Adipocyte (in vitro differentiated cells): ENCODE data around the gene NTNG2.

Source experiments
- DNase-seq: peaks from one replicate; pipeline ENCODE4 v3.0.0-alpha.2; 2015; ENCODE audit warnings: low read depth
- H3K27me3 ChIP-seq: replicated peaks from 2 replicates; pipeline ENCODE4 v1.7.0; 2013; ENCODE audit warnings: mild to moderate bottlenecking, low read length, moderate library complexity; ENCODE audit not compliant: control insufficient read depth, insufficient read depth
- H3K36me3 ChIP-seq: 2 replicates; pipeline ENCODE4 v1.7.0; 2013; ENCODE audit warnings: low read length, mild to moderate bottlenecking, moderate library complexity; ENCODE audit not compliant: control insufficient read depth, insufficient read depth, severe bottlenecking
- H3K4me1 ChIP-seq: 2 replicates; pipeline ENCODE4 v1.7.0; 2013; ENCODE audit warnings: mild to moderate bottlenecking, low read length, moderate library complexity; ENCODE audit not compliant: control insufficient read depth, insufficient read depth
- H3K4me3 ChIP-seq: 2 replicates; pipeline ENCODE4 v1.7.0; 2013; ENCODE audit warnings: mild to moderate bottlenecking, low read length, moderate library complexity
- H3K9ac ChIP-seq: 2 replicates; pipeline ENCODE4 v1.7.0; 2013; ENCODE audit warnings: mild to moderate bottlenecking, low read length, moderate library complexity
- H3K9me3 ChIP-seq: 2 replicates; pipeline ENCODE4 v1.7.0; 2013; ENCODE audit warnings: mild to moderate bottlenecking, low read length, moderate library complexity; ENCODE audit not compliant: control insufficient read depth

The NTNG2 gene

DNA sequence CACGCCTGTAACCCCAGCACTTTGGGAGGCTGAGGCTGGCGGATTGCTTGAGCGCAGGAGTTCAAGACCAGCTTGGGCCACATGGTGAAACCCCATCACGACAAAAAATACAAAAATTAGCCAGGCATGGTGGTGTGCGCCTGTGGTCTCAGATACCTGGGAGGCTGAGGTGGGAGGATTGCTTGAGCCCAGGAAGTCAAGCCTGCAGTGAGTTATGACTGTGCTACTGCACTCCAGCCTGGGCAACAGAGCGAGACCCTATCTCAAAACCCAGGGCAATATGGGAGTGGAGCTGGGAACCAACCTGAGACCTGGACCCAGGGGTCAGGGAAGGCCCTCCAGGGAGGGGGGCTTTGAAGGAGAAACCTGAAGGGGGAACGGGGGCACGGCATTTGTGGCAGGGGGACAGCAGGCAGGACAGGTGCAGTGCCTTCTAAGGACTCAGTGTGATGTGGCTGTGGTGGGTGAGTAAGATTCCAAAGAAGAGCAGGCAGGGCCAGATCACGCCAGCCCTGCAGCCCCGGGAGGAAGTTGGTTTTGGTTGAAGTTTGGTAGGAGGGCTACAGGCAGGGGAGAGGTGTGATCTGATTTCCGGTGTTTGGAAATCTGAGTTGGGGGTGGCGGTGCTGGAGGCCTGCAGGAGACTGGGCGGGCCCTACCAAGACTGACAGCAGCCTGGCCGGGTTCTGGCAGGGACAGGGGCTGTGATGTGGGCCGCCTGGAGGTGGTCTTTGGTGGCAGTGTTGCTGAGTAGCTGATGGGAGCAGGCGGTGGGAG lies 46.2 kb downstream of the NTNG2 start:
- Histone ChIP-seq H3K4me1 (no peaks in the 10 kb centered on the region), H3K4me3 (no peak overlapping the region), H3K36me3 (no peaks in the 10 kb centered on the region), H3K9ac (no peak overlapping the region), H3K27me3 (peaks cover 48% of the 10 kb centered on the region), H3K9me3 (peaks cover 12% of the 10 kb centered on the region)
- DNase-seq = no peak

DNA sequence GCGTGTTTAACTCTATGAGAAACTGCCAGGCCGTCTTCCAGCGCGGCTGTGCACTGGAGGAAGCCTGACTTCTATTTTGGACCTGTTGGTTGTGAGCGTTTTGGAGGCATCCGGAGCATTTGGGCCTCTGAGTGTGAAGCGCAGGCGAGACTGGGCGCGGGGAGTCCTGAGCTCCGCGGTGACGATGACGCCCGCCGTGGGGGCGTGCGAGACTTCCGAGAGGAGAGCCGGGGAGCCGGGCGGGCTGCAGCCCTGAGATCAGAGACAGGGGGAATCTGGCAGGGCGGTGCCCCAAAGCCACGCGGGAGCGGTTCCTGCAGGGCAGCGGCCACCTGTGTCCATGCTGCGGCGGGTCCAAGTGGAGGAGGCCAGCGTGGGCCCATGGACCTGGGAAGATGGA lies 47.4 kb downstream of the NTNG2 start:
- no peak for DNase-seq
- Histone ChIP-seq H3K36me3 (no peaks in the 10 kb centered on the region), H3K4me1 (peaks cover 3% of the 10 kb centered on the region), H3K27me3 (peaks cover 38% of the 10 kb centered on the region), H3K9me3 (peaks cover 12% of the 10 kb centered on the region), H3K4me3 (no peak overlapping the region), H3K9ac (no peak overlapping the region)

DNA sequence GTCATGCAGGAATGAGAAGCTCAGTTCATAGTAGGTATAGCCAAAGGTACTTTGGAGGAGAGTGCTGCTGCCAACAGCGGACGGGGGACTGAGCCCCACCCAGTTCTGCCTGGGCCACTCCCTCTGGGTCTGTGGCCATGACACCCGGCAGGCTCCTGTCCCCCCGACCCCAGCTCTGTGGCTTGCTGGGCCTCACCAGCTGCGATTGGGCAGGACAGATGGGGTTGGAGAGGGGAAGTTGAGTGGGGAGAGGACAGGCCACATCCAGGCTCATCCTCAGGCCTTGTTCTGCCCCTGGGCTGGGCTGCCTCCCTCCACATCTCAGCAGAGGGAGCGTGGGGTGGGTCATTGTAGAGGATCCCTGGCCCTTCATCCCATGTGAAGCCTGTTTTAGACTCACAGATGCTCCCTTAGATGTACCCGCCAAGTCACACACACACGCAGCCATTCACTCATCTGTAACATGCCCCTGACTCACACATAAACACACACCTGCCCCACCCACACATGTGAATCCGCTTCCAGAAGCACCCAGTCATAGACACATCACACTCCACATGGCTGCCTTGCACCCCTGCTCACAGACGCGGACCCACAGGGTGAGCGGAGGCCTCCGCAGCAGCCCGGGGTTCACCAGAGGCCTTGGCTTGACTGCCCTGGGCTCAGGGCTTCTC lies 48.8 kb downstream of the NTNG2 start:
- Histone ChIP-seq H3K9me3 (no peaks in the 10 kb centered on the region), H3K27me3 (peaks cover 27% of the 10 kb centered on the region), H3K36me3 (no peaks in the 10 kb centered on the region), H3K4me3 (no peak overlapping the region), H3K4me1 (peaks cover 6% of the 10 kb centered on the region), H3K9ac (no peak overlapping the region)
- DNase-seq = no peak

DNA sequence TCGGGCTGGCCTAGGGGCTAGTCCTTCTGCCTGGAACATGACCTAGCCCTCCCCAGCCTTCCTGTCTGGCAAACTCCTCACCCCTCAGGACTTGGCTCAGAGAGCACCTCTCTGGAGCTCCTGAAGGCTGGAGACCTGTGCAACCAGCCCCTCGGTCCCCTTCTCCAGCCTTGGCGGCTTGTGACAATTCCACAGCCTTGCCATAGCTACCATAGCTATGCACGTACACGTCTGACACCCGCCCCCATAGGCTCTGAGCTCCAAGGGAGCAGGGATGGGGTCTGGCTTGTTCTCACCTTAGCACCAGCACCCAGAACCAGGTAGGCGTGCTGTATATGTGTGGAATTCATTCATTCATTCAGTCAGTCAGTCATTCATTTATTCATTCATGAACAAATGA lies 49.7 kb downstream of the NTNG2 start:
- Histone ChIP-seq H3K27me3 (peaks cover 32% of the 10 kb centered on the region), H3K4me3 (no peak overlapping the region), H3K36me3 (no peaks in the 10 kb centered on the region), H3K9ac (no peak overlapping the region), H3K4me1 (peaks cover 6% of the 10 kb centered on the region), H3K9me3 (no peaks in the 10 kb centered on the region)
- no peak for DNase-seq

DNA sequence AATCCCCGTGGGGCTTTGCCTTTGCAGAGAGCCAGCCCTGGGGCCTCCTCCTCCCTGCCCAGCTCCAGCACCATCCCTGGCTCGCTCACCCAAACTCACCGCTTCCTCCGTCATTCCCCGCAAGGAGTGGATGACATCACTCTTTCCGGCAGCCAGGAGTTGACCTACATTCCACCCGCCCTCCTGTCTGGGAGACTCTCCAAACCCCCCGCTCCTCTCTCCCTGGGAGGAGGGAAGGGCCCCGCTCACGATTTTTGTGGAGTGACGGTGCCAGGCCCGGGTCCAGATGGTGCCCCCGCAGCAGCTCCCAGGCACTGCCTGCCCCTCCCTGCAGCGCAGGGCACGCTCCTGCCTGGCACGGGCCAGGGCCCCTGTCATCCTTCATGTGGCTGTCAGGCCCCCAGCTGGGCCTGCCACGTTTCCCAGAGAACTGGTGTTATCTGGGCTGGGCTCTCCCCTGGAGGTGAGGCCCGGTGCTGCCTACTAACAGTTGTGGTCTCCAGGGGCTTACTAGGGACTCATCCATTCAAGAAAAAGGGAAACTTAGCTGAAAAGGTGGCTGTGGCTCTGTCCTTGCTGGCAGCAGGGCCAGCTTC lies 52.3 kb downstream of the NTNG2 start:
- Histone ChIP-seq H3K4me3 (no peak overlapping the region), H3K9ac (no peak overlapping the region), H3K27me3 (peaks cover 37% of the 10 kb centered on the region), H3K9me3 (no peaks in the 10 kb centered on the region), H3K4me1 (peaks cover 6% of the 10 kb centered on the region), H3K36me3 (no peaks in the 10 kb centered on the region)
- DNase-seq = peak; percentile 86

DNA sequence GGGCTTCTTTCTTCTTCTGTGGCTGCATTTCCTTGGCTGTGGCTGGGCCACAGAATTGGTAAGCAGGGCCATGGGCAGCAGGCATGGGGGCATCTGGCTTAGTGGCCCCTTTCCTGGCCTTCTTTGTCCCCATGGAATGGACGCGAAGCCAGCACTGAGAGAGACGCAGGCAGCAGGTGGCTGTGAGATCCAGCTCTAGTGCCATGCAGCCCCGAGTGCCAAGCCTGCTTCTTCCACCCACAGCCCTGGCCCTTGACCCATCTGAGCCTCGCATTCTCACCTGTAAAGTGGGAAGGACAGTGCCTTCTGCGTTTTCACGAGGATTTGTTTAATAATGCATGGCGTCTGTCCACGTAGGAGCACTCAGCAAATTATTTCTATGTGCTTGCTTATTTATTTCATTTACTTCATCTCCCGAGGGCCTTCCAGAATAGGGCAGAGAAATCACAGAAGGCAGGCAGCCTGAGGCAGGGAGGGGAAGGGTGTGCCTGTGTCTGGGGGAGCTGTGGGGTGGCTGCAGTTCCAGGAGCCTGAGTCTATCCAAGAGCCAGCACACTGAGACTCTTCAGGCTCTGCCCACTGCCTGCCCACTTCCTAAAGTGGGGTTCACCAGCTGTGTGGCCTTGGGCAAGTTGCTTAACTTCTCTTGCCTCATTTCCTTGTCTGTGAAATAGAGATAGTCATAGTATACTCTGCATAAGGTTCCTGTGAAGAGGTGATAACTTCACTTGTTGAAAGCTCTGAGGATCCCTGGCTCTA lies 55.2 kb downstream of the NTNG2 start:
- Histone ChIP-seq H3K27me3 (peaks cover 38% of the 10 kb centered on the region), H3K9ac (no peak overlapping the region), H3K9me3 (no peaks in the 10 kb centered on the region), H3K36me3 (no peaks in the 10 kb centered on the region), H3K4me1 (peaks cover 6% of the 10 kb centered on the region), H3K4me3 (no peak overlapping the region)
- no peak for DNase-seq

DNA sequence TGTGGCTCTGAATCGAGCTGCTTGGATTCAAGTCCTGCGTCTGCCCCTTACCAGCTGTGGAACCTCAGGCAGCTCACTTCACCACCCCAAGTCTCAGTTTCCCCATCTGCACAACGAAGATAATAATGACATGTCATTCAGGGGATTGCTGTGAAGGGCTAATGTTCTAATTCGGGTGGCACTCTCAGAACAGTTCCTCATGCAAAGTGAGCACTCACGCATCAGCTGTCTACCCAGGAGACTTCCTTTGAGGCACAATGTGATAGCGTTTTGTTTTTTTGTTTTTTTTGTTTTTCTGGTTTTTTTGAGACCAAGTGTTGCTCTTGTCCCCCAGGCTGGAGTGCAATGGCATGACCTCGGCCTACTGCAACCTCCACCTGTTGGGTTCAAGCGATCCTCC lies 56.4 kb downstream of the NTNG2 start:
- H3K9me3 ChIP-seq = no peaks in the 10 kb centered on the region
- no peak overlapping the region for H3K9ac ChIP-seq
- H3K4me3 ChIP-seq = no peak overlapping the region
- peaks cover 6% of the 10 kb centered on the region for H3K4me1 ChIP-seq
- no peaks in the 10 kb centered on the region for H3K36me3 ChIP-seq
- peaks cover 50% of the 10 kb centered on the region for H3K27me3 ChIP-seq
- DNase-seq = no peak

DNA sequence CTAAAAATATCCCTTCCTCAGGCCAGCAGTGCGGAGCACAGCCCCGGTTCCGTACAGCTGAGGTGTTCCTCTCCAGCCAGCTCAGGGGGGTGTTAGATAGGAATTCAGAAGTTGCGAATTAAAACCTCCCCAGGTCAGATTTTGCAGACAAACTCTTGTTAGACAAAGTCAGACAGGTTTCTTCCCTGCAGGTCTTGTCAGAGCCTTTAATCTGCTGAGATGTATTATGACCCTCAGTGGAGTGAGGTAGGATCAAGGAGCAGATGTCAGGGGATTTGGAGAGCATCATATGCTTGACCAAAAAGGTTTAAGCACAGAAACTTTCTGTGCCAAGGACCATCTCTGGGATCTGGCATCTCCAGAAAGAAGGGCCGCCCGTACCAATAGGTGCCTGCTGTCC lies 60.1 kb downstream of the NTNG2 start:
- Histone ChIP-seq H3K4me3 (no peak overlapping the region), H3K27me3 (peaks cover 61% of the 10 kb centered on the region)

DNA sequence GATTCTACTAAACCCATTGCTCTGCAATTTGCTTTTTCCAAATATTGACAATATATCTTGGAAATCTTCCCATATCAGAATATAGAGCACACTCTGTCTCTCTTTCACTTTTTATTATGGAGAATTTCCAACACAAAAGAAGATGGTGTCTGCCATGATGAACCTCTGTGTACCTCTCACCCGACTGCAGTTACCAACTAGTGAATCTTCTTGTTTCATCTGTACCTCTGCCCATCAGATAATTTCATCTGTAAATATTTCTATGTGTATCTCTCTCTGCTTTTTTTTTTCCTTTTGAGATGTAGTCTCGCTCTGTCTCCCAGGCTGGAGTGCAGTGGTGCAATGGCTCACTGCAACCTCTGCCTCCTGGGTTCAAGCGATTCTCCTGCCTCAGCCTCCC lies 62.8 kb downstream of the NTNG2 start:
- Histone ChIP-seq H3K4me3 (no peak overlapping the region), H3K36me3 (no peaks in the 10 kb centered on the region), H3K9me3 (no peaks in the 10 kb centered on the region), H3K27me3 (peaks cover 74% of the 10 kb centered on the region), H3K4me1 (no peaks in the 10 kb centered on the region), H3K9ac (no peak overlapping the region)
- DNase-seq = no peak

More for the DNA sequence above, 60.1 kb downstream of the NTNG2 start:
- H3K36me3 ChIP-seq = no peaks in the 10 kb centered on the region
- H3K4me1 ChIP-seq = no peaks in the 10 kb centered on the region
- no peak overlapping the region for H3K9ac ChIP-seq
- no peaks in the 10 kb centered on the region for H3K9me3 ChIP-seq
- no peak for DNase-seq

DNA sequence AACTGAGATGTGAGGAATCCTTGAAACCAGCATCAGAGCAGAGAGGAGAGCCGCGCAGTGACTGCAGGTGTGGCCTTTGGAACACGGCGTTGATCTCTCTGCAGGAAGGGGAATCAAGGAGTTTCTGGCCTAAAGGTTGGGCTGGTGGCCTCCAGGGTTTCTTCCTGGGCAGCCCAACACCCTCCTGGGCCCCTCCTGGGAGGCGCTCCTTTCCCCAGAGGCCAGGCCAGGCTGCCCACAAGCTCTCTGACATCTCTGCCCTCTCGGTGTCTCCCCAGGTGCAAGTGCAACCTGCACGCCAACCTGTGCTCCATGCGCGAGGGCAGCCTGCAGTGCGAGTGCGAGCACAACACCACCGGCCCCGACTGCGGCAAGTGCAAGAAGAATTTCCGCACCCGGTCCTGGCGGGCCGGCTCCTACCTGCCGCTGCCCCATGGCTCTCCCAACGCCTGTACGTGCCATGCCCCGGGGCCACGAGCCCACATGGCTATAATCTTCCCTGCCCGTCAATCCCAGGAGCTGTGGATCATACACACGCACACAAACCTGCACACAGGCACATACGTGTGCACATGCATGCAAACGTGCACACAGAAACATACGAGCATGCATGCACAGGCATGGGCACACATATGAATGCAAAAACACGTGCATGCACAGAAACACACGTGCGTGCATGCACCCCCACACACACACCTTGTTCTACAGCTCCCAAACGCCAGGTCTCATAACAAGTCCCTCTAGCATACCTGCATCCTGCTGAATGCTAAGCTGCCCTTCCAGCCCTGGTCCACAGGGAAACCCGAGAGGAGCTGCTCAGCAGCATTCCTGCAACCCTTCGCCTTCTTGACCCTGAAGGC lies 64.9 kb downstream of the NTNG2 start:
- no peak for DNase-seq
- no peaks in the 10 kb centered on the region for H3K4me1 ChIP-seq
- no peaks in the 10 kb centered on the region for H3K36me3 ChIP-seq
- peaks cover 81% of the 10 kb centered on the region for H3K27me3 ChIP-seq
- H3K9me3 ChIP-seq = no peaks in the 10 kb centered on the region
- no peak overlapping the region for H3K4me3 ChIP-seq
- H3K9ac ChIP-seq = no peak overlapping the region
